GM18517 (cell line): ENCODE data around the gene TSPAN3.

Source experiments
- ATAC-seq: cut with Tn5 transposase; IDR thresholded peaks from one replicate; pipeline ENCODE4 v1.9.1; 2021; ENCODE audit warnings: mild to moderate bottlenecking, moderate library complexity; ENCODE audit not compliant: unreplicated experiment

The TSPAN3 gene

GRCh38 chr15:77057685-77058084 lies 13.2 kb downstream of the TSPAN3 start:
- no peak for ATAC-seq

GRCh38 chr15:77057072-77057471 lies 13.8 kb downstream of the TSPAN3 start:
- ATAC-seq: no peak

- ATAC-seq: no peak
Observed at GRCh38 chr15:77053709-77054108, 17.2 kb downstream of the TSPAN3 start.

- no peak for ATAC-seq
Observed at GRCh38 chr15:77052556-77052955, 18.4 kb downstream of the TSPAN3 start.

DNA sequence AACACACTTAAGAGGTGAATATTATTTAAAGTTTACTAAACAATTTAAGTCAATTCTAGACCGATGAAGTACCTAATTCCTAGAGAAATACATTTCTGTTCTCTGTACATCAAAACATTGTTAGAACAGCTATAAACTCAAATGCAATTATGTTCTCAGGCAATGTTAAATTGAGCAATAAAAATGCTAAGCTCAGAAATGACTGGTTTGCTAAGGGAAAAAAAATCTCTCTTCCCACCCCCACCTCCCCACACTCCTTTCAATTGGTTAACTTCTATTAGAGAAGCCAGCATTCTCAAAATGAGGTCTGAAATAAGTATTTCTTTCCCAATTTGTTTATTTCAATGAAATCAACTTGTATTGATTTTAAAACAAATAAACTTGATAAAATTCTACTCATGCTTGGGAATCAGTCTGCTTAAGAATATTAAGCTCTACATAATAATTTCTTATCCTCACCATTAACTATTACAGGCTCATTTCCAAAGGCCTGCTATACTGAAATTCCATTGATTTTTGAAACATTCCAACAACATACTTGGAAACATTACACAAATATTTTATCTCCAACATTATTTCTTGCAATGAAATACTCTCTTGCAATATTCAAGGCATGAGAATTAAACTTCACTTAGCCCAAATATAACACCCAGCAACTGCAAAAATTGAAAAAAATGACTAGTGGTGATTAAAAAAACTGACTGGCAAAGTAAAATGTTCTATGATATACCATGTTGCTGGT lies 22.6 kb downstream of the TSPAN3 start:
- no peak for ATAC-seq

GRCh38 chr15:77046704-77047412 lies 24.1 kb downstream of the TSPAN3 start:
- no peak for ATAC-seq

- no peak for ATAC-seq
Observed at GRCh38 chr15:77045985-77046384, 24.9 kb downstream of the TSPAN3 start.

- ATAC-seq: no peak
Observed at GRCh38 chr15:77044228-77045042, 26.5 kb downstream of the TSPAN3 start.

GRCh38 chr15:77042955-77043920 lies 27.7 kb downstream of the TSPAN3 start:
- ATAC-seq: no peak

- ATAC-seq: no peak
Observed at GRCh38 chr15:77042245-77042919, 28.5 kb downstream of the TSPAN3 start.

GRCh38 chr15:77040673-77041072 lies 30.2 kb downstream of the TSPAN3 start:
- ATAC-seq: no peak

GRCh38 chr15:77039848-77040247 lies 31.1 kb downstream of the TSPAN3 start:
- ATAC-seq: no peak

- no peak for ATAC-seq
Observed at GRCh38 chr15:77039217-77039533, 31.7 kb downstream of the TSPAN3 start.

- no peak for ATAC-seq
Observed at GRCh38 chr15:77038312-77039216, 32.3 kb downstream of the TSPAN3 start.

DNA sequence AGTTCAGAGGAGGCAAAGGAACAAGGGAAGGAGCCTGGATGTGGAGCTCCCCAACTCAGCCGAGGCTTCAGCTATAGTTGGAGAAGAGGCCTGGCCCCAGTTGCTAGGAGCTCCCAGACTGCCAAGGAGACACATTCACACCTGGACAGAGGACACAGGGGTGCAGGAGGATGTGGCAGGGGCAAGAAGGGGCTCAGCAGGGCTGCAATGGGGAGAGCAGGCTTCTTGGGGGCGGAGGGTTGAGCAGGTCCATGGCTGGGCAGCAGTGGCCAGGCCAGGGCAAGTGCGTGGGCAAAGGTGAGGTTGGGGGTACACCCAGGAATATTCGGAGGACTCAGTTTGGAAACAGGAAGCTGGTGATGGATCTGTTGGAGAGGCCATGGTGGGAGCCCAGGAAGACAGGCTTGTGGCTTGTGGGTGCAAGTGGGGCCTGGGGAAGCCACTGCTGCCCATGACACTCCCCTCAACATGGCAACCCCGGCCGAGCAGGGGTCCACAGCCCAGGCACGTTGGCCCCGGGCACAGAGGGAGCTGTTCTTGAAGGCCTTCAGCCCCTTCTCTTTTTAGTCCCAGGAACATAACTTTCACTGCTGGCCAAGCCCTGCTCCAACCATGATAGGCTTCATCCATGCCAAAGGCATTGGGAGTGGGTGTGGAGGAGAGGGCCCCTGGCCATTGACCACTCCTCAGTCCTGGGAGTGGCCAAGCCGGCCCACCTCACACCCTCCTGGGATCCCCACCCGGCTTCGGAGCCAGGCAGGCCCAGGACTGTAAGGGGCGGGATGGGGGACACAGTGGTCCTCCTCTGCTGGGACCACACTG lies 33.3 kb downstream of the TSPAN3 start:
- no peak for ATAC-seq

DNA sequence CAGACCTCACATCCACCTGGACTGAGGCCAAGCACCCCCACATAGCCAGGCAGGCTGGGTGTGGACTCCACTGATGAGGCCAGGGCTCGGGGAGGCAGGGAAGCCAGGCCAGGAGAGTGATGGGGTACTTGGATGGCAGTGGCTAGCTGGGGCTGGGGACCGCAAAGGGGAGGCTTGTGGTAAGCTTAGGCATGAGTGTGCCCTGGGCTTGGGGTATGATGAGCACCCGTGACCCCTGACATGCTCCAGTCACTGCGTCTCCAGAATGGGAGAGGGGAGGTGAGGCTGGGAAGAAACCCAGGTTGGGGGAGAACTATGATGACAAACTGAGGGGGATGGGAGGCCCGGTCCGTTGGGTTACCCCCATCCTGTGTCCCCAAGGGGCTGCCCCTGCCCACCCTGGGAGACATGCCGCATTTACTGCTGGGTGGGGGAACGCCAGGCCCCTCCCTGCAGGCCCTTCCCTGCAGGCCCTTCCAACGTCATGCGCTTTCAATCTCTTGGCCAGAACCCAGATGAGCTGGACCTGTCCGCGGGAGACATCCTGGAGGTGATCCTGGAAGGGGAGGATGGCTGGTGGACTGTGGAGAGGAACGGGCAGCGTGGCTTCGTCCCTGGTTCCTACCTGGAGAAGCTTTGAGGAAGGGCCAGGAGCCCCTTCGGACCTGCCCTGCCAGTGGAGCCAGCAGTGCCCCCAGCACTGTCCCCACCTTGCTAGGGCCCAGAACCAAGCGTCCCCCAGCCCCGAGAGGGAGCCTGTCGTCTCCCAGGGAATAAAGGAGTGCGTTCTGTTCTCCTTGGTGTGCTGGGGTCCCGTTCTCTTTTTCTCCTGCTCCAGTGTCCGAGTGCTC lies 34.1 kb downstream of the TSPAN3 start:
- no peak for ATAC-seq

GRCh38 chr15:77035999-77036471 lies 34.9 kb downstream of the TSPAN3 start:
- ATAC-seq: no peak
